ENCODE data around the gene CTNNA3.

CTNNA3 gene

DNA sequence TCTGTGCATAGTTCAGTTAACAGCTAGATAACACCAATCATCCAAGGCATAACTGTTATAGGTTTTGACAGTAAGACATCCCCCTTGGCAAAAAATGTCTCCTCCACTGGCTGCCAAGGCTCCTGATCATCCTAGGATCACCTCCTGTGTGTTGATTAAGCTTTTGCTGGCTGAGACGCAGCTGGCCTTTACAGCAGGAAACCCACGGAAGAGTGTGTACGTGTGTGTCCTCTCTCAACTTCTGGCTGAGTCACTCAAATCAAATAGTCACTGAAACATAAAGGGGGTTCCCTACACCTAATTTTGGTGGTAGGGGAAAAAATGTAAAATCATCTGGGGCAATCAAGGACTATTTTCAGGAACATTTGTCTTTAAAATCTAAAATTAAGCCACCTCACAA, 208.8 kb downstream of the CTNNA3 start:
- TF ChIP-seq, protein P1, sequence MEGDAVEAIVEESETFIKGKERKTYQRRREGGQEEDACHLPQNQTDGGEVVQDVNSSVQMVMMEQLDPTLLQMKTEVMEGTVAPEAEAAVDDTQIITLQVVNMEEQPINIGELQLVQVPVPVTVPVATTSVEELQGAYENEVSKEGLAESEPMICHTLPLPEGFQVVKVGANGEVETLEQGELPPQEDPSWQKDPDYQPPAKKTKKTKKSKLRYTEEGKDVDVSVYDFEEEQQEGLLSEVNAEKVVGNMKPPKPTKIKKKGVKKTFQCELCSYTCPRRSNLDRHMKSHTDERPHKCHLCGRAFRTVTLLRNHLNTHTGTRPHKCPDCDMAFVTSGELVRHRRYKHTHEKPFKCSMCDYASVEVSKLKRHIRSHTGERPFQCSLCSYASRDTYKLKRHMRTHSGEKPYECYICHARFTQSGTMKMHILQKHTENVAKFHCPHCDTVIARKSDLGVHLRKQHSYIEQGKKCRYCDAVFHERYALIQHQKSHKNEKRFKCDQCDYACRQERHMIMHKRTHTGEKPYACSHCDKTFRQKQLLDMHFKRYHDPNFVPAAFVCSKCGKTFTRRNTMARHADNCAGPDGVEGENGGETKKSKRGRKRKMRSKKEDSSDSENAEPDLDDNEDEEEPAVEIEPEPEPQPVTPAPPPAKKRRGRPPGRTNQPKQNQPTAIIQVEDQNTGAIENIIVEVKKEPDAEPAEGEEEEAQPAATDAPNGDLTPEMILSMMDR (IDR thresholded peaks at IDR 0.05; ENCODE audit: borderline replicate concordance, control extremely low read depth, extremely low read depth, insufficient read depth, missing control alignments): no peak
- in situ Hi-C loops (cut with MboI; ENCODE audit: low sequenced_read_pairs, unreplicated experiment): no loop called here
- DNase-seq (ENCODE audit: low spot score): no peak

DNA sequence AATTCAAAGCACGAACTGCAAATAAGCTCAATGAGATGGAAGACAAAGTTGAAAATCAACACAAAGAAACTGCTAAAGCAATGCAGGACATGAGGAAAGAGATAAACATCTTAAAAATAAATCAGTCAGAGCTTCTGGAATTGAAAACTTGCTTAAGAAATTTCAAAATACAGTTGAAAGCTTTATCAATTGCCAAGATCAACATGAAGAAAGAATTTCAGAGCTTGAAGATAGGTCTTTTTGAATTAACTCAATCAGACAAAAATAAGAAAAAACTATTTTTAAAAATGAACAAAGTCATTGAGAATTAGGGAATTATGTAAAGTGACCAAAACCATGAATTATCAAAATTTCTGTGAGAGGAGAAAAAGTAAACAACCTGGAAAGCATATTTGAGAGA, 218.1 kb downstream of the CTNNA3 start:
- DNase-seq (ENCODE audit: low spot score): no peak
- TF ChIP-seq, protein P1 (IDR thresholded peaks at IDR 0.05; ENCODE audit: borderline replicate concordance, control extremely low read depth, extremely low read depth, insufficient read depth, missing control alignments): no peak
- in situ Hi-C loops (cut with MboI; ENCODE audit: low sequenced_read_pairs, unreplicated experiment): no loop called here

DNA sequence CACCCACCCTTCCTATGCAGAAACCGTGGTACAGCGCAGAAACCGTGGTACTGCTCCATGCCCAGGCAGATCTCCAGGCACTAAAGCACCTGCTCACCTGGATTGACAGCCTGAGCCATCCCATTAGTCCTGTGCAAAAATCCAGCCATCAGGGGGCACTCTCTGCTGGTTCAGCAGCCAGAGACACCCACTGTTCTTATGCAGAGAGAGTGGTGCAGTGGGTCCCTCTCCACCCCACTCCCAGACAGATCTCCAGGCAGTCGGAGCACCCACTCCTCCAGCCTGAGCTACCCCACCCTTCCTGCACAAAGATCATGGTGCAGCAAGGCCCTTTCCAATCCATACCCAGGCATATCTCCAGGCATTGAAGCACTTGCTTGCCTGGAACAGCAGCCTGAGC, 219.8 kb downstream of the CTNNA3 start:
- in situ Hi-C loops (cut with MboI; ENCODE audit: low sequenced_read_pairs, unreplicated experiment): no loop called here
- TF ChIP-seq, protein P1 (IDR thresholded peaks at IDR 0.05; ENCODE audit: borderline replicate concordance, control extremely low read depth, extremely low read depth, insufficient read depth, missing control alignments): no peak
- no peak for DNase-seq (ENCODE audit: low spot score)

DNA sequence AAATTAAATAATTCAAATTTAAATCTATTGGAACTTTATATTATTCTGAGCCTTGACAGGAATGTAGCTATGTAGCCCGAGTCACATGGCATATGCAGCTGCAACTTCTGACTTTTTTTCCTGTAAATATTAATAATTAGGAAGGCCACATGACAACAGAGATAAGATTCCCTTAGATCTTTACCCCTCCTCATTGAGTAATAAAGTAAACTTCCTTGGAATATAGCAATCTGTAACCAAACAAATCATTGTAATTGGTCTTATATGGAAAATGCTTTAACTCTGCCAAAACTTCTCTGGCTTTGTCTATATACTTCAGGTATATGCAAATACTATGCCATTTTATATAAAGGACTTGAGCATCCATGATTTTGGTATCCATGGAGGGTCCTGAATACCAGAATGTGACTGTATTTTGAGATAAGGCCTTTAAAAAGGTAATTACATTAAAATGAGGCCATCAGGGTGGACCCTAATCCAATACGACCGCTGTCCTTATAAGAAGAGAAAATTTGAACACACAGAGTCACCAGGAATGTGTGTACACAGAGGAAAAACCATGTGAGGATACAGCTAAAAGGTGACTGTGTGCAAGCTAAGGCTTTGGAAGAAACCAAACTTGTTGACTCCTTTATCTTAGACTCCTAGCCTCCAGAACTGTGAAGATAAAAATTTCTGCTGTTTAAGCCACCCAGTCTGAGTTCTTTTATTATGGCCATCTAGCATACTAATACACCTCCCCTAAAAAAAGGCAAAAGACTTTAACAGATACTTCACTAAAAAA, 222.0 kb downstream of the CTNNA3 start:
- no peak for DNase-seq (ENCODE audit: low spot score)
- TF ChIP-seq, protein P1 (IDR thresholded peaks at IDR 0.05; ENCODE audit: borderline replicate concordance, control extremely low read depth, extremely low read depth, insufficient read depth, missing control alignments): no peak
- in situ Hi-C loops (cut with MboI; ENCODE audit: low sequenced_read_pairs, unreplicated experiment): no loop called here

DNA sequence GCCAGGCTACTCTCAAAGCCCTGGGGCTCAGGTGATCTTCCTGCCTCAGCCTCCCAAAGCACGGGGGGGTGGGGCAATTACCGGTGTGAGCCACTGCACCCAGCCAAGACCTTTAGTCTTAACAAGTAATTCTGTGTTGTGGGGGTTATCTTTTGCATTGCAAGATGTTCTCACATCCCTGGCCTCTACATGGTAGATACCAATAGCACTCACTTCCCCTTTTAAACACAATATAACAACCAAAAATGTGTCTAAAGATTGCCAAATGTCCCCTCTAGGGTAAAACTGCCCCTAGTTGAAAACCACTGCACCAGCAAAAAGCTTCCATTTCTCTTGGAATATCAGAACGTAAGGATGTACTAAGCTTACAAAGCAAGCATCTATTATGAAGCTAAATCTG, 225.0 kb downstream of the CTNNA3 start:
- no peak for DNase-seq (ENCODE audit: low spot score)
- in situ Hi-C loops (cut with MboI; ENCODE audit: low sequenced_read_pairs, unreplicated experiment): no loop called here
- TF ChIP-seq, protein P1 (IDR thresholded peaks at IDR 0.05; ENCODE audit: borderline replicate concordance, control extremely low read depth, extremely low read depth, insufficient read depth, missing control alignments): no peak

DNA sequence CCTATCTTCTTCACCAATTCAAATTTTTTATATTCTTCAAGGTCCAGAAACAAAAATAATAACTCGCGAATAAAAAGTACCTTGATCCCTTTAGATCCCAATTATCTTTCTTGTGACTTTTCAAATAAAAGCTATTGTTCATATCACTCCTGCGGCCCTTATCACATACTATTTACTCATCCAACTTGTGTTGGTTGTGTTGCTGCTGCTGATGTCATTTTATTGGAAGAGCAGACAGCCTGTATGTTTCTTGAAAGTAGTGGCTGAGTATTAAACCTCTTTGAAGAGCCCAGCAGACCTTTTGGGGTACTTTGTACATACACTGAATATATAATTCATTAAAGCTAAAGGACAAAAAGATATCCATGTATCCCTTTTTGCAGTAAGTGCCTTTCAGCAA, 231.7 kb downstream of the CTNNA3 start:
- in situ Hi-C loops (cut with MboI; ENCODE audit: low sequenced_read_pairs, unreplicated experiment): no loop called here
- DNase-seq (ENCODE audit: low spot score): no peak
- TF ChIP-seq, protein P1 (IDR thresholded peaks at IDR 0.05; ENCODE audit: borderline replicate concordance, control extremely low read depth, extremely low read depth, insufficient read depth, missing control alignments): no peak

Data from GM13976 (cell line).